Type B pancreatic cell (in vitro differentiated cells): ENCODE results near the gene LINGO1. TPM values are rescaled to one million over a fixed set of nuclear protein-coding genes. Genes with fewer than 3 reads are reported as not detected.

Experiments
- DNase-seq: peaks from one replicate; pipeline ENCODE4 v3.0.0; 2021; ENCODE audit warnings: mixed read lengths; ENCODE audit not compliant: unreplicated experiment; ENCODE audit errors: extremely low spot score
- H3K27ac Mint-ChIP-seq: 2 replicates; pipeline ENCODE4 v1.8.0; 2021; ENCODE audit warnings: mild to moderate bottlenecking, mixed read lengths
- H3K27me3 Mint-ChIP-seq: 2 replicates; pipeline ENCODE4 v1.8.0; 2021; ENCODE audit warnings: mixed read lengths
- H3K36me3 Mint-ChIP-seq: 2 replicates; pipeline ENCODE4 v1.8.0; 2021; ENCODE audit warnings: mixed read lengths
- H3K4me1 Mint-ChIP-seq: one replicate; pipeline ENCODE4 v1.8.0; 2021; ENCODE audit warnings: mixed read lengths; ENCODE audit not compliant: unreplicated experiment
- H3K4me3 Mint-ChIP-seq: 2 replicates; pipeline ENCODE4 v1.8.0; 2021; ENCODE audit warnings: mild to moderate bottlenecking, mixed read lengths
- H3K9me3 Mint-ChIP-seq: 2 replicates; pipeline ENCODE4 v1.8.0; 2021; ENCODE audit warnings: mixed read lengths
- CTCF ChIP-seq: fragments of 200-600 bp; sonication (generic); conservative IDR thresholded peaks from 2 replicates; pipeline ENCODE4 v1.5.0; 2021; ENCODE audit warnings: antibody characterized with exemption, mild to moderate bottlenecking
- total RNA-seq: library from RNA; stranded (reverse); gene quantifications from 2 replicates; pipeline ENCODE4 v1.2.1, GENCODE V29; 2021; ENCODE audit warnings: low replicate concordance

Gene LINGO1
- total RNA-seq, 1 donor from 2014 or later, result 19.6 TPM

- peaks cover 12% of the 10 kb centered on the region for H3K4me1 Mint-ChIP-seq
Measured at GRCh38 chr15:77634266-77634962, 1.7 kb upstream of the LINGO1 start.

GRCh38 chr15:77633913-77634265 is 1.2 kb upstream of the LINGO1 start:
- no peak for DNase-seq
- no peak for TF ChIP-seq CTCF
- Mint-ChIP-seq H3K27me3 (peaks cover 49% of the 10 kb centered on the region), H3K9me3 (no peaks in the 10 kb centered on the region), H3K4me3 (peak overlapping the region; percentile 87), H3K4me1 (peaks cover 17% of the 10 kb centered on the region), H3K36me3 (no peaks in the 10 kb centered on the region), H3K27ac (peak overlapping the region; percentile 71)

More at GRCh38 chr15:77634266-77634962, 1.7 kb upstream of the LINGO1 start:
- H3K9me3 Mint-ChIP-seq, result no peaks in the 10 kb centered on the region
- DNase-seq, result peak; percentile 81
- peak overlapping the region; percentile 70 for H3K27ac Mint-ChIP-seq
- H3K27me3 Mint-ChIP-seq, result peaks cover 53% of the 10 kb centered on the region
- peak; percentile 82 for TF ChIP-seq CTCF
- peak overlapping the region; percentile 87 for H3K4me3 Mint-ChIP-seq
- H3K36me3 Mint-ChIP-seq, result no peaks in the 10 kb centered on the region

GRCh38 chr15:77633134-77633912 is 611 bp upstream of the LINGO1 start:
- Mint-ChIP-seq H3K27ac (peak overlapping the region; percentile 71), H3K4me1 (peaks cover 18% of the 10 kb centered on the region)
- peak; percentile 100 for TF ChIP-seq CTCF

GRCh38 chr15:77631745-77632533 is 773 bp downstream of the LINGO1 start:
- Mint-ChIP-seq H3K27ac (no peak overlapping the region), H3K4me1 (peaks cover 21% of the 10 kb centered on the region), H3K9me3 (no peaks in the 10 kb centered on the region), H3K27me3 (peaks cover 35% of the 10 kb centered on the region), H3K36me3 (no peaks in the 10 kb centered on the region), H3K4me3 (peak overlapping the region; percentile 80)
- TF ChIP-seq CTCF, result no peak
- DNase-seq, result no peak

More at GRCh38 chr15:77633134-77633912, 611 bp upstream of the LINGO1 start:
- peak; percentile 97 for DNase-seq
- no peaks in the 10 kb centered on the region for H3K9me3 Mint-ChIP-seq
- H3K36me3 Mint-ChIP-seq, result no peaks in the 10 kb centered on the region
- H3K4me3 Mint-ChIP-seq, result peak overlapping the region; percentile 87
- H3K27me3 Mint-ChIP-seq, result peaks cover 46% of the 10 kb centered on the region

- H3K27ac Mint-ChIP-seq, result no peak overlapping the region
- H3K4me1 Mint-ChIP-seq, result peaks cover 21% of the 10 kb centered on the region
- H3K27me3 Mint-ChIP-seq, result peaks cover 32% of the 10 kb centered on the region
- DNase-seq, result no peak
- peak; percentile 37 for TF ChIP-seq CTCF
- peak overlapping the region; percentile 80 for H3K4me3 Mint-ChIP-seq
- H3K36me3 Mint-ChIP-seq, result no peaks in the 10 kb centered on the region
- no peaks in the 10 kb centered on the region for H3K9me3 Mint-ChIP-seq
Measured at GRCh38 chr15:77630956-77631744, 1.6 kb downstream of the LINGO1 start.
